BLaER1 treated with 17β-estradiol and CSF1 and Interleukin-3, amounts not matched to agents 10 nM and 100 nM (cell line): Measurements from ENCODE around the gene ST6GALNAC3.
"Not testable (repeated sequence)": the region's sequence is repeated elsewhere in the genome, so short reads cannot be mapped to it uniquely, and the experiment has no call there.

Experiments used
- H3K27ac ChIP-seq, 11 experiments: shearing (Covaris generic); formaldehyde crosslinking; 2 replicates each; pipeline ENCODE4 v1.8.1; 2022
- H3K27me3 ChIP-seq, 11 experiments: shearing (Covaris generic); formaldehyde crosslinking; 2 replicates each; pipeline ENCODE4 v1.8.1; 2022
- H3K36me3 ChIP-seq, 11 experiments: shearing (Covaris generic); formaldehyde crosslinking; 2 replicates each; pipeline ENCODE4 v1.8.1; 2022
- H3K4me1 ChIP-seq, 10 experiments: shearing (Covaris generic); formaldehyde crosslinking; 2 replicates each; pipeline ENCODE4 v1.8.1; 2022
- H3K4me2 ChIP-seq, 11 experiments: shearing (Covaris generic); formaldehyde crosslinking; 2 replicates each; pipeline ENCODE4 v1.8.1; 2022
- H3K4me3 ChIP-seq, 10 experiments: shearing (Covaris generic); formaldehyde crosslinking; 2 replicates each; pipeline ENCODE4 v1.8.1; 2022
- H3K9ac ChIP-seq, 11 experiments: shearing (Covaris generic); formaldehyde crosslinking; 2 replicates each; pipeline ENCODE4 v1.8.1; 2022
- H3K9me3 ChIP-seq, 11 experiments: shearing (Covaris generic); formaldehyde crosslinking; replicated peaks in 1 of 11; 2 replicates each; pipeline ENCODE4 v1.8.1; 2022
- H4K20me1 ChIP-seq, 11 experiments: shearing (Covaris generic); formaldehyde crosslinking; 2 replicates each; pipeline ENCODE4 v1.8.1; 2022
- Cebpa-rat ChIP-seq, 11 experiments: shearing (Covaris generic); IDR thresholded peaks; 2 replicates each; pipeline ENCODE4 v1.8.1; 2022

The ST6GALNAC3 gene

DNA sequence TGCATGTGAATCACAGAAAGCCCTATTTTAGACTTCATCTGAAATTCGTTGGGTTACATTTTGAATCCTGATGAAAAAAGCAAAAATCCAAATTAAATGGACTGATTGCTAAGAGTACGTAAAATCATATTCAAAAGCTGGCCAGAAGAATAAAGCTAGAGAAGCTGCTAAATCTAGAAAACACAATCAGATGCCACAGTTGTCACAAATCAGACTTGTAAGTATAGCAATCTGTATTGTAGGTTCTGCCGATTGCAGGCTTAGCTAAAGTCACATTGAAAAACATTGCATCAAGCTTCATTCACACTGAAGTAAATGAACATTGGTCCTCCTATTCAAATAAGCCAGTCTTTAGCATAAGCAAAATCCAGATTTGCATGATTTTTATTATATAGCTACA is 557.6 kb downstream of the ST6GALNAC3 start:
- Histone ChIP-seq H4K20me1 (no peaks in the 10 kb centered on the region), H3K4me1 (no peaks in the 10 kb centered on the region), H3K36me3 (peaks cover 0 to 16% (median 0%) of the 10 kb centered on the region in 11 experiments; a peak in 7 of 22 replicates), H3K4me3 (no peak overlapping the region), H3K9me3 (no peaks in the 10 kb centered on the region), H3K27me3 (no peaks in the 10 kb centered on the region), H3K27ac (no peak overlapping the region), H3K4me2 (no peak overlapping the region), H3K9ac (no peak overlapping the region)
- TF ChIP-seq Cebpa-rat (IDR thresholded peaks at IDR 0.05) = no peak

DNA sequence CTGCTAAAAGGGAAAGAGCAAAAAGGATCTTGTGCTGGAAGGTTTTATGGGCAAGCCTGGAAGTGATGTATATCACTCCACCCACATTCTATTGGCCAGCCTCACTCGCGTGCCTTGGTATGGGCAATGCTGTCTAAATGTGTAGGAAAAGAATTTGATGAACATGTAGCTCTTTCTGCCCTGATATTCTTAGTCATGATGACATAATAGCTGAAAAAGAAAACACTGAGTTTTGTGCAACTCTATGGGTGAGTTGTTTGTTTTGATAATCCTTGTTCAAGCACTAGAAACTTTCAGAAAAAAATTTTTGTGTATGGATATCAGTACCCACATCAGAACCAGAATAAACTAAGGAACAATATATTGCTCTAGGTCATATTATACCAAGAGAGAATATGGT is 561.2 kb downstream of the ST6GALNAC3 start:
- Histone ChIP-seq H3K27ac (no peak overlapping the region), H3K4me1 (no peaks in the 10 kb centered on the region), H3K27me3 (no peaks in the 10 kb centered on the region), H3K4me3 (no peak overlapping the region), H3K4me2 (no peak overlapping the region), H3K36me3 (no peaks in the 10 kb centered on the region), H4K20me1 (no peaks in the 10 kb centered on the region), H3K9ac (no peak overlapping the region), H3K9me3 (no peaks in the 10 kb centered on the region)
- TF ChIP-seq Cebpa-rat (IDR thresholded peaks at IDR 0.05) = no peak

DNA sequence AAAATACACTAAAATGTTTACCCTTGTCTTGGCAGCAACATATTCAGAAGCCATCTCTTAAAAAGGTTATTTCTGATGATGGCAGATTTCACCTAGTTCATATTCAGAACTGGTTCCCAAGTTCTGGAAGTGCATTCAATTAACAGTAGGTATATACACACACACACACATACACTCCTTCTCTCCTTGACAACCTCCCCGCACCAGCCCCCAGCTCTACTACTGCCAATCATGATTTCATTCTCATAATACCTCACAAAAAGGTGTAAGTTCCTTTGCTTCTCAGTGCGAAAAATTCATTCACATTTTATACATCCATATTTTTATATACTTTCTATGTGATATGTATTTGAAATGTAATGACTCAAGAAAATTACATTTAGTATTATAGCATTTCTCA is 564.6 kb downstream of the ST6GALNAC3 start:
- H3K27ac ChIP-seq = no peak overlapping the region
- TF ChIP-seq Cebpa-rat (IDR thresholded peaks at IDR 0.05) = no peak

DNA sequence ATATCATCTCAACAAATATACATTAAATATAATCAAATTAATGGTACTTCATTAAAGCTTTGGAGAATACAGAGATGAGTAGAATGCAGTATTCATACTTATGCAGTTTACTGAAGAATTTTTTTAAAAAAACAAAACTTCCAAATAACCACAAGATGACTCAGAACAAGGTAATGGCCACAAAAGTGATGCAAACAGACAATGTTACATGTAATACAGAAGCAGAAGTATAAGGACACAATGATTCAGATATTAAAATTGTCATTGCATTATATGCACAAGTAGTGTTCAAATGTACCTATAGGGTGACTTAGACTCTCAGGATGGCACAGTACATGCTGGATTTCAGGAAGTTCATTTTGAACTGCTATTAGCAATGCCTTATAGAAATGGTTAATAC is 565.5 kb downstream of the ST6GALNAC3 start:
- H3K27ac ChIP-seq = no peak overlapping the region
- no peak overlapping the region for H3K4me3 ChIP-seq
- H3K9me3 ChIP-seq = no peaks in the 10 kb centered on the region
- no peak overlapping the region for H3K9ac ChIP-seq
- H3K4me1 ChIP-seq = no peaks in the 10 kb centered on the region
- no peaks in the 10 kb centered on the region for H3K27me3 ChIP-seq
- H3K36me3 ChIP-seq = no peaks in the 10 kb centered on the region
- no peak for TF ChIP-seq Cebpa-rat (IDR thresholded peaks at IDR 0.05)
- H4K20me1 ChIP-seq = no peaks in the 10 kb centered on the region
- H3K4me2 ChIP-seq = no peak overlapping the region

More for the DNA sequence above, 564.6 kb downstream of the ST6GALNAC3 start:
- Histone ChIP-seq H3K4me2 (no peak overlapping the region), H3K4me3 (no peak overlapping the region), H3K27me3 (no peaks in the 10 kb centered on the region), H4K20me1 (no peaks in the 10 kb centered on the region), H3K4me1 (no peaks in the 10 kb centered on the region), H3K36me3 (no peaks in the 10 kb centered on the region), H3K9ac (no peak overlapping the region), H3K9me3 (no peaks in the 10 kb centered on the region)

DNA sequence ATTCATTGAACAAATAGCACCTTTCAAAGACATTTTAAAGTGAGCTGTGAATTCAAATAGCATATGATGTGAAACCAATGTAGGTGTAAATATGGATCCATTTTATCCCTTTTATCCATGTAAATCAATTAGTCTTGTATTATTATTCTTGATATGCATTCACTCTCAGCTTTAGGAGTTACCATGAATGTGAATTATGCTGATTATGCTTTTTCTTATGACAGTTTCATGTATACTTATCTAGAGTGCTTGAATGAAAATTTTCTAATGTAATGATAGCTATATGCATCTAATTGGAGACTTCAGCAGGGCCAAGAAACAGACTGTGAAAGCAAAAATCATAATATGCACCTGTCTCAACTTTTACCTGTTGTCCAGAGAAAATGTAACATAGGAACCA is 566.2 kb downstream of the ST6GALNAC3 start:
- Histone ChIP-seq H4K20me1 (no peaks in the 10 kb centered on the region), H3K4me3 (no peak overlapping the region), H3K27ac (no peak overlapping the region), H3K36me3 (no peaks in the 10 kb centered on the region), H3K27me3 (no peaks in the 10 kb centered on the region), H3K9ac (no peak overlapping the region), H3K4me2 (no peak overlapping the region), H3K9me3 (no peaks in the 10 kb centered on the region), H3K4me1 (no peaks in the 10 kb centered on the region)
- no peak for TF ChIP-seq Cebpa-rat (IDR thresholded peaks at IDR 0.05)

DNA sequence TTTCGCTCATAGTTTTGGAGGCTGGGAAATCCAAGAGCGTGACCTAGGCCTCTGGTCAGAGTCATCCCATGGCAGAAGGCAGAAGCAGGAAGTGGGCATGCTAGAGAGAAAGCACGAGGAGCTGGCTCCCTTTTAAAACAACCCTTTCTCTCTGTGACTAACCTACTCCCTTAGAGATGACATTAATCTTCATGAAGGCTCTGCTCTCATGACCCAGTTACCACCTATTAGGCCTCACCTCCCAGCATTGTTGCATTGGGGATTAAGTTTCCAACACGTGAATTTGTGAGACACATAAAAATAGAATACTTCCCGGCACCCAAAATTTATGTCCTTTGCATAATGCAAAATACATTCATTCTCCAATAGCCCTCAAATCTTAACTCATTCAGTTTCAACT is 569.6 kb downstream of the ST6GALNAC3 start:
- Histone ChIP-seq H3K27me3 (no peaks in the 10 kb centered on the region), H3K4me1 (no peaks in the 10 kb centered on the region), H3K9ac (no peak overlapping the region), H4K20me1 (no peaks in the 10 kb centered on the region), H3K4me3 (no peak overlapping the region), H3K27ac (no peak overlapping the region), H3K4me2 (no peak overlapping the region), H3K36me3 (no peaks in the 10 kb centered on the region), H3K9me3 (peaks cover 0 to under 1% (median 0%) of the 10 kb centered on the region in 11 experiments; a peak in 2 of 22 replicates)
- TF ChIP-seq Cebpa-rat (IDR thresholded peaks at IDR 0.05) = no peak

DNA sequence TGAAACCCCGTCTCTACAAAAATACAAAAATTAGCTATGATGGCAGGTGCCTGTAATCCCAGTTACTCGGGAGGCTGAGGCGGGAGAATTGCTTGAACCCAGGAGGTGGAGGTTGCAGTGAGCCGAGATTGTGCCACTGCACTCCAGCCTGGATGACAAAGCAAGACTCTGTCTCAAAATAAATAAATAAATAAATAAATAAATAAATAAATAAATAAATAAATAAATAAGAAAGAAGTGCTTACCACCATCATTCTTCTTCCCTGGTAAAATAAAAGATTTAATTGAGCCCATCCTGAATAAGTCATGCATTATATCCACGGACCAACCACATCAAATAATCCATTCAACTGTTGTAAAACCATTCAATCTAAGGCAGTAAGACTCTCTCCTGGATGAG is 578.3 kb downstream of the ST6GALNAC3 start:
- H3K4me2 ChIP-seq, H3K27ac ChIP-seq, H3K36me3 ChIP-seq, H4K20me1 ChIP-seq, H3K4me3 ChIP-seq, H3K4me1 ChIP-seq, H3K9ac ChIP-seq, H3K27me3 ChIP-seq: not testable (repeated sequence)
- peaks cover 24 to 40% (median 31%) of the 10 kb centered on the region in 11 experiments for H3K9me3 ChIP-seq

DNA sequence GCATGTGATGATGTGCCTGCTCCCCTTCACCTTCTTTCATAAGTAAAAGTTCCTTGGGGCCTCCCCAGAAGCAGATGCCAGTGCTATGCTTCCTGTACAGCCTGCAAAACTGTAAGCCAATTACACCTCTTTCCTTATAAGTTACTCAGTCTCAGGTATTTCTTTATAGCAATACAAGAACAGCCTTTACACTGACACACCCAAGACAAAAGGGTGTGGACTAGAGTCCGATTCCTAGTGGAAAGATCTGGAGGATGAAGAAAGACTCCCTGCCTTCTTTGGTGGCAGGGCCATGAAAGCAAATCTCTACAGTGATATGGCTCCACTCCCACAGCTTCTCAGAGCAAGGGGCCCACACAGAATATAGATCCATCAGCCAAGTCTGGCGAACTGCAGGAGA is 583.1 kb downstream of the ST6GALNAC3 start:
- H4K20me1 ChIP-seq = no peaks in the 10 kb centered on the region
- no peak for TF ChIP-seq Cebpa-rat (IDR thresholded peaks at IDR 0.05)
- H3K4me3 ChIP-seq = no peak overlapping the region
- no peaks in the 10 kb centered on the region; a peak in 1 of 22 replicates for H3K36me3 ChIP-seq
- no peak overlapping the region for H3K27ac ChIP-seq
- no peak overlapping the region for H3K9ac ChIP-seq
- peaks cover 0 to 12% (median 7%) of the 10 kb centered on the region in 10 experiments; a peak in 11 of 20 replicates for H3K4me1 ChIP-seq
- H3K9me3 ChIP-seq = peaks cover 12 to 27% (median 16%) of the 10 kb centered on the region in 11 experiments
- H3K27me3 ChIP-seq = peaks cover 0 to 8% (median 0%) of the 10 kb centered on the region in 11 experiments; a peak in 4 of 22 replicates
- H3K4me2 ChIP-seq = no peak overlapping the region

DNA sequence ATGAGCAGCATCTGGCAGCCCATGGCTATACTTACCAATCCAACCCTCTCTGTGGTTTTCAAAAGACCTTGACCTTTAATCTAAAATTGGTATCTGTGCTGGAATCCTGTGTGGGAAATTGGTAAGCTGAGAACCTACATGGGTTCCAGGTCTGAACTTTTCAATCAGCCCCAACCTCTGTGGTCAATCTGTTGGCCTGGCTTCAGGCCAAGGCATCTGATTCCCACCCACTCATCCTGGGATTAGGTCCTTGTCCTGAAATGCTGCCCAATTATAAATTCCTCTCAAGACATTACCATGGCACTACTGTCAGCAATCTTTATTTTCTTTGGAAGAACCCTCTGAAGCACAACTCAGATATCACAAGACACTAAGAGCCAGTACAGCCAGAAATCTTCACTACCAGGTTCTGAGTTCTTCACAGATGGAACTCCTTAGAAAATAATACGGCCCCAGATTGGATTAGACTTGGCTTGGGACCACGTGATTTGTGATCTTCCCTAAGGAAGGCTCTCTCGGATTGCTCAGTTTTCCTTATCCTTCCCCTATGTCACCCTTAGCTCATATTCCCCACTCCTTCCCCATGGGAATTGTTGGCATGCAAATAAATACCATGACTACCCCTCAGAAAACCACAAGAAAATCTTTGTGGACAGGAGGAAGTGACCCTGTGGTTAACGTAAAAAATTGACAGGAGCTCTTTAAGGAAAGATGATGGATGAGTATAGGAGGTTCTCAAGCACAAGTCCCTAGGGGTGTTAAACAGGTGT is 584.8 kb downstream of the ST6GALNAC3 start:
- H4K20me1 ChIP-seq = no peaks in the 10 kb centered on the region
- H3K27me3 ChIP-seq = peaks cover 0 to 8% (median 0%) of the 10 kb centered on the region in 11 experiments; a peak in 4 of 22 replicates
- no peak for TF ChIP-seq Cebpa-rat (IDR thresholded peaks at IDR 0.05)
- peaks cover 19 to 32% (median 22%) of the 10 kb centered on the region in 11 experiments for H3K9me3 ChIP-seq
- no peak overlapping the region for H3K27ac ChIP-seq
- peaks cover 0 to 12% (median 7%) of the 10 kb centered on the region in 10 experiments; a peak in 11 of 20 replicates for H3K4me1 ChIP-seq
- no peak overlapping the region for H3K4me3 ChIP-seq
- H3K9ac ChIP-seq = no peak overlapping the region
- H3K4me2 ChIP-seq = peak overlapping the region in 9 of 11 experiments; percentile 15 to 45 (median 21); a peak in 11 of 22 replicates
- no peaks in the 10 kb centered on the region; a peak in 1 of 22 replicates for H3K36me3 ChIP-seq

DNA sequence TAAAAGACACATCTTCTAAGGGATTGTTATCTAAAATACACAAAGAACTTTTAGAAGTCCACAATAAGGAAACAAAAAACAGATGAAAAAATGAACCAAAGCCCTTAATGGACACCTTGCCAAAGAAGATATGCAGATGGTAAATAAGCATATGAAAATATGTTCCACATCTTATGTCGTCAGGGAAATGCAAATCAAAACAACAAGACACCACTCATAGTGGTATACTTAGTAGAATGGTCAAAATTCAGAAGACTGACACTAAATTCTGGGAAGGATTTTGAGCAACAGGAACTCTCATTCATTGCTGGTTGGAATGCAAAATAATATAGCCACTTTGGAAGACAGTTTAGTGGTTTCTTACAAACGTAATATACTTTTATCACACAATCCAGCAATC is 587.0 kb downstream of the ST6GALNAC3 start:
- no peak overlapping the region for H3K27ac ChIP-seq
- peaks cover 20 to 32% (median 24%) of the 10 kb centered on the region in 11 experiments for H3K9me3 ChIP-seq
- H3K36me3 ChIP-seq = no peaks in the 10 kb centered on the region; a peak in 1 of 22 replicates
- TF ChIP-seq Cebpa-rat (IDR thresholded peaks at IDR 0.05) = no peak
- H3K4me1 ChIP-seq = peaks cover 0 to 12% (median 7%) of the 10 kb centered on the region in 10 experiments; a peak in 11 of 20 replicates
- no peak overlapping the region for H3K9ac ChIP-seq
- no peak overlapping the region for H3K4me3 ChIP-seq
- no peak overlapping the region for H3K4me2 ChIP-seq
- peaks cover 0 to 8% (median 0%) of the 10 kb centered on the region in 11 experiments; a peak in 4 of 22 replicates for H3K27me3 ChIP-seq
- H4K20me1 ChIP-seq = no peaks in the 10 kb centered on the region
